Loucy (cell line): ENCODE results near the gene DCBLD2.
"Not testable (repeated sequence)": the region's sequence is repeated elsewhere in the genome, so short reads cannot be mapped to it uniquely, and the experiment has no call there.

Source experiments
- H2AFZ ChIP-seq: fragments of 200-600 bp; sonication (generic); 2 replicates; pipeline ENCODE4 v1.6.0; 2016; ENCODE audit warnings: antibody characterized with exemption, mild to moderate bottlenecking, low read length, moderate library complexity
- H3F3A ChIP-seq: fragments of 200-600 bp; 2 replicates; pipeline ENCODE4 v1.6.0; 2016; ENCODE audit warnings: antibody characterized with exemption, low read depth, mild to moderate bottlenecking
- H3K27me3 ChIP-seq: fragments of 200-600 bp; sonication (generic); 2 replicates; pipeline ENCODE4 v1.6.1; 2014; ENCODE audit warnings: low read length, mild to moderate bottlenecking; ENCODE audit not compliant: insufficient read depth, poor library complexity, severe bottlenecking
- H3K36me3 ChIP-seq: fragments of 200-600 bp; sonication (generic); 2 replicates; pipeline ENCODE4 v1.6.1; 2016; ENCODE audit warnings: low read length; ENCODE audit not compliant: insufficient read depth
- H3K4me1 ChIP-seq: fragments of 200-600 bp; sonication (generic); 2 replicates; pipeline ENCODE4 v1.5.1; 2014; ENCODE audit warnings: low read length, mild to moderate bottlenecking; ENCODE audit not compliant: insufficient read depth, poor library complexity, severe bottlenecking
- H3K4me2 ChIP-seq: fragments of 200-600 bp; sonication (generic); 2 replicates; pipeline ENCODE4 v1.6.0; 2014; ENCODE audit warnings: antibody characterized with exemption, low read length, low read depth, mild to moderate bottlenecking; ENCODE audit not compliant: poor library complexity, severe bottlenecking
- H3K4me3 ChIP-seq: fragments of 200-600 bp; sonication (generic); 2 replicates; pipeline ENCODE4 v1.5.1; 2014; ENCODE audit warnings: low read length, mild to moderate bottlenecking, mixed read lengths; ENCODE audit not compliant: poor library complexity, severe bottlenecking
- H3K79me2 ChIP-seq: fragments of 200-600 bp; sonication (generic); 2 replicates; pipeline ENCODE4 v1.6.1; 2014; ENCODE audit warnings: low read length; ENCODE audit not compliant: insufficient read depth
- H3K9ac ChIP-seq: fragments of 200-600 bp; sonication (generic); 2 replicates; pipeline ENCODE4 v1.6.0; 2014; ENCODE audit warnings: mild to moderate bottlenecking, low read depth, low read length, moderate library complexity; ENCODE audit not compliant: poor library complexity, severe bottlenecking
- H3K9me2 ChIP-seq: fragments of 200-600 bp; sonication (generic); replicated peaks from 2 replicates; pipeline ENCODE4 v1.6.1; 2016; ENCODE audit warnings: low read depth, low read length, mixed read lengths
- H3K9me3 ChIP-seq: fragments of 200-600 bp; sonication (generic); 2 replicates; pipeline ENCODE4 v1.6.1; 2014; ENCODE audit warnings: mild to moderate bottlenecking, antibody characterized with exemption, low read length, low read depth; ENCODE audit not compliant: insufficient read depth
- H4K20me1 ChIP-seq: fragments of 200-600 bp; sonication (generic); 2 replicates; pipeline ENCODE4 v1.6.0; 2014; ENCODE audit warnings: antibody characterized with exemption, low read length, mild to moderate bottlenecking; ENCODE audit not compliant: insufficient read depth, poor library complexity, severe bottlenecking
- CTCF ChIP-seq: fragments of 200-600 bp; sonication (generic); conservative IDR thresholded peaks from 2 replicates; pipeline ENCODE4 v1.5.1; 2014; ENCODE audit warnings: mild to moderate bottlenecking, antibody characterized with exemption, low read length
- EZH2phosphoT487 ChIP-seq: fragments of 200-600 bp; IDR thresholded peaks from 2 replicates; pipeline ENCODE4 v1.6.1; 2018; ENCODE audit warnings: antibody characterized with exemption, mild to moderate bottlenecking, moderate library complexity, borderline replicate concordance

DCBLD2 gene

GRCh38 chr3:98885851-98886250 lies 15.6 kb downstream of the DCBLD2 start:
- Histone ChIP-seq H3K27me3 (no peaks in the 10 kb centered on the region), H3K9me2 (no peaks in the 10 kb centered on the region), H3K9ac (no peak overlapping the region), H3F3A (no peaks in the 10 kb centered on the region), H3K79me2 (no peaks in the 10 kb centered on the region), H3K36me3 (peaks cover under 1% of the 10 kb centered on the region; the same call in 1 of the 2 replicates), H3K4me2 (no peak overlapping the region), H3K4me3 (no peak overlapping the region), H4K20me1 (no peaks in the 10 kb centered on the region), H3K9me3 (no peaks in the 10 kb centered on the region), H3K4me1 (no peaks in the 10 kb centered on the region), H2AFZ (no peak overlapping the region)
- no peak for TF ChIP-seq CTCF
- no peak for TF ChIP-seq EZH2phosphoT487

- no peaks in the 10 kb centered on the region for H3K4me1 ChIP-seq
Observed at GRCh38 chr3:98884675-98885371, 16.7 kb downstream of the DCBLD2 start.

GRCh38 chr3:98882614-98883333 lies 18.7 kb downstream of the DCBLD2 start:
- H3K79me2 ChIP-seq, H3K9me2 ChIP-seq, H3K4me2 ChIP-seq, H2AFZ ChIP-seq, H3K4me3 ChIP-seq, H3K4me1 ChIP-seq, H3K9ac ChIP-seq, H3K9me3 ChIP-seq, H4K20me1 ChIP-seq, H3K27me3 ChIP-seq, H3F3A ChIP-seq, H3K36me3 ChIP-seq: not testable (repeated sequence)

More at GRCh38 chr3:98884675-98885371, 16.7 kb downstream of the DCBLD2 start:
- no peaks in the 10 kb centered on the region for H3K9me3 ChIP-seq
- no peaks in the 10 kb centered on the region for H3F3A ChIP-seq
- no peaks in the 10 kb centered on the region for H3K9me2 ChIP-seq
- no peak overlapping the region for H3K4me3 ChIP-seq
- H3K4me2 ChIP-seq, result no peak overlapping the region
- peaks cover 10% of the 10 kb centered on the region; the same call in 1 of the 2 replicates for H3K36me3 ChIP-seq
- H2AFZ ChIP-seq, result no peak overlapping the region
- H4K20me1 ChIP-seq, result no peaks in the 10 kb centered on the region
- H3K79me2 ChIP-seq, result no peaks in the 10 kb centered on the region
- H3K27me3 ChIP-seq, result no peaks in the 10 kb centered on the region
- TF ChIP-seq CTCF (no peak), EZH2phosphoT487 (no peak)
- H3K9ac ChIP-seq, result no peak overlapping the region
